ENCODE measurements around the gene ARL15.

- TF ChIP-seq POLR2A (IDR thresholded peaks at IDR 0.05; ENCODE audit: low read depth, low read length) (no peak), POLR2AphosphoS5 (IDR thresholded peaks at IDR 0.05; ENCODE audit: low read depth, low read length) (no peak)
Measured at GRCh38 chr5:53929152-53929551, 381.2 kb downstream of the ARL15 start.

Measured in GM12891 (cell line).